ENCODE measurements around the gene SELENOW.
"Not testable (repeated sequence)": the region's sequence is repeated elsewhere in the genome, so short reads cannot be mapped to it uniquely, and the experiment has no call there.

The SELENOW gene

GRCh38 chr19:47778954-47779351 is 450 bp downstream of the SELENOW start:
- no peak for DNase-seq (ENCODE audit: low read depth, low spot score)
- H3K27ac ChIP-seq = peak overlapping the region; percentile 74

- H3K27ac ChIP-seq = no peak overlapping the region
Observed at GRCh38 chr19:47779524-47780214, 1.2 kb downstream of the SELENOW start.

GRCh38 chr19:47780215-47780551 is 1.7 kb downstream of the SELENOW start:
- no peak for DNase-seq (ENCODE audit: low read depth, low spot score)
- no peak overlapping the region for H3K27ac ChIP-seq

More at GRCh38 chr19:47779524-47780214, 1.2 kb downstream of the SELENOW start:
- no peak for DNase-seq (ENCODE audit: low read depth, low spot score)

GRCh38 chr19:47781590-47782262 is 3.2 kb downstream of the SELENOW start:
- H3K27ac ChIP-seq = no peak overlapping the region
- no peak for DNase-seq (ENCODE audit: low read depth, low spot score)

- no peak for DNase-seq (ENCODE audit: low read depth, low spot score)
- H3K27ac ChIP-seq = no peak overlapping the region
Observed at GRCh38 chr19:47786566-47786965, 8.1 kb downstream of the SELENOW start.

- DNase-seq (ENCODE audit: low read depth, low spot score) = not testable (repeated sequence)
Observed at GRCh38 chr19:47787307-47787706, 8.8 kb downstream of the SELENOW start.

GRCh38 chr19:47789811-47790210 is 11.3 kb downstream of the SELENOW start:
- not testable (repeated sequence) for DNase-seq (ENCODE audit: low read depth, low spot score); H3K27ac ChIP-seq

More at GRCh38 chr19:47787307-47787706, 8.8 kb downstream of the SELENOW start:
- not testable (repeated sequence) for H3K27ac ChIP-seq

- DNase-seq (ENCODE audit: low read depth, low spot score) = no peak
- H3K27ac ChIP-seq = no peak overlapping the region
Observed at GRCh38 chr19:47790398-47790814, 11.9 kb downstream of the SELENOW start.

GRCh38 chr19:47792616-47793015 is 14.1 kb downstream of the SELENOW start:
- DNase-seq (ENCODE audit: low read depth, low spot score) = no peak
- H3K27ac ChIP-seq = no peak overlapping the region

- DNase-seq (ENCODE audit: low read depth, low spot score) = no peak
- no peak overlapping the region for H3K27ac ChIP-seq
Observed at GRCh38 chr19:47794526-47794925, 16.0 kb downstream of the SELENOW start.

GRCh38 chr19:47796785-47797184 is 18.3 kb downstream of the SELENOW start:
- no peak overlapping the region for H3K27ac ChIP-seq

GRCh38 chr19:47797996-47798903 is 19.7 kb downstream of the SELENOW start:
- DNase-seq (ENCODE audit: low read depth, low spot score) = no peak
- H3K27ac ChIP-seq = no peak overlapping the region

More at GRCh38 chr19:47796785-47797184, 18.3 kb downstream of the SELENOW start:
- DNase-seq (ENCODE audit: low read depth, low spot score) = no peak

- no peak for DNase-seq (ENCODE audit: low read depth, low spot score)
- no peak overlapping the region for H3K27ac ChIP-seq
Observed at GRCh38 chr19:47798904-47799266, 20.4 kb downstream of the SELENOW start.

GRCh38 chr19:47801270-47801669 is 22.8 kb downstream of the SELENOW start:
- DNase-seq (ENCODE audit: low read depth, low spot score) = no peak
- H3K27ac ChIP-seq = no peak overlapping the region

- no peak overlapping the region for H3K27ac ChIP-seq
- no peak for DNase-seq (ENCODE audit: low read depth, low spot score)
Observed at GRCh38 chr19:47802521-47803043, 24.1 kb downstream of the SELENOW start.

GRCh38 chr19:47803148-47803547 is 24.6 kb downstream of the SELENOW start:
- DNase-seq (ENCODE audit: low read depth, low spot score); H3K27ac ChIP-seq: not testable (repeated sequence)

GRCh38 chr19:47803671-47804070 is 25.2 kb downstream of the SELENOW start:
- not testable (repeated sequence) for DNase-seq (ENCODE audit: low read depth, low spot score); H3K27ac ChIP-seq

- DNase-seq (ENCODE audit: low read depth, low spot score); H3K27ac ChIP-seq: not testable (repeated sequence)
Observed at GRCh38 chr19:47804451-47804850, 25.9 kb downstream of the SELENOW start, which contains the start of gene TPRX1. Gene TPRX1, minus strand, starts transcription at chr19:47804551. Its CDS starts 12 bp downstream, at chr19:47804539.

- no peak overlapping the region for H3K27ac ChIP-seq
- no peak for DNase-seq (ENCODE audit: low read depth, low spot score)
Observed at GRCh38 chr19:47805313-47805712, 26.8 kb downstream of the SELENOW start.

- no peak for DNase-seq (ENCODE audit: low read depth, low spot score)
- no peak overlapping the region for H3K27ac ChIP-seq
Observed at GRCh38 chr19:47806435-47806834, 27.9 kb downstream of the SELENOW start.
